RWPE2 (cell line): Measurements from ENCODE around the gene ANGEL1.

Experiments
- ATAC-seq: fragments of 200-7000 bp; cut with Tn5 transposase; 3 replicates; pipeline ENCODE4 v1.9.1; 2021; ENCODE audit warnings: low read depth
- DNase-seq: peaks from one replicate; pipeline ENCODE4 v3.0.0-alpha.2; 2020; ENCODE audit warnings: low spot score
- H3K27ac ChIP-seq: fragments of 450-650 bp; 2 replicates; pipeline ENCODE4 v1.5.1; 2017; ENCODE audit warnings: mild to moderate bottlenecking; ENCODE audit not compliant: poor library complexity, severe bottlenecking
- H3K27me3 ChIP-seq: fragments of 250-450 bp; sonication (Bioruptor Pico); 2 replicates; pipeline ENCODE4 v1.5.1; 2021; ENCODE audit warnings: mild to moderate bottlenecking, moderate library complexity; ENCODE audit not compliant: insufficient read depth, poor library complexity, severe bottlenecking
- H3K36me3 ChIP-seq: fragments of 250-450 bp; sonication (Bioruptor Pico); 2 replicates; pipeline ENCODE4 v1.5.1; 2020; ENCODE audit warnings: low read depth, mild to moderate bottlenecking, moderate library complexity
- H3K4me1 ChIP-seq: fragments of 250-450 bp; sonication (Bioruptor Pico); 2 replicates; pipeline ENCODE4 v1.5.1; 2021; ENCODE audit warnings: mild to moderate bottlenecking, moderate library complexity; ENCODE audit not compliant: insufficient read depth, poor library complexity, severe bottlenecking
- H3K4me3 ChIP-seq: fragments of 250-450 bp; sonication (Bioruptor Pico); 2 replicates; pipeline ENCODE4 v1.5.1; 2021; ENCODE audit warnings: mild to moderate bottlenecking, moderate library complexity; ENCODE audit not compliant: severe bottlenecking
- H3K9me3 ChIP-seq: fragments of 250-450 bp; sonication (Bioruptor Pico); 2 replicates; pipeline ENCODE4 v1.5.1; 2021; ENCODE audit warnings: mild to moderate bottlenecking, moderate library complexity; ENCODE audit not compliant: severe bottlenecking
- TF ChIP-seq, protein P1 (sequence below): fragments of 450-650 bp; IDR thresholded peaks from one replicate; pipeline ENCODE4 v1.5.1; 2017; ENCODE audit warnings: mild to moderate bottlenecking, moderate library complexity; ENCODE audit not compliant: poor library complexity, severe bottlenecking

The ANGEL1 gene

DNA sequence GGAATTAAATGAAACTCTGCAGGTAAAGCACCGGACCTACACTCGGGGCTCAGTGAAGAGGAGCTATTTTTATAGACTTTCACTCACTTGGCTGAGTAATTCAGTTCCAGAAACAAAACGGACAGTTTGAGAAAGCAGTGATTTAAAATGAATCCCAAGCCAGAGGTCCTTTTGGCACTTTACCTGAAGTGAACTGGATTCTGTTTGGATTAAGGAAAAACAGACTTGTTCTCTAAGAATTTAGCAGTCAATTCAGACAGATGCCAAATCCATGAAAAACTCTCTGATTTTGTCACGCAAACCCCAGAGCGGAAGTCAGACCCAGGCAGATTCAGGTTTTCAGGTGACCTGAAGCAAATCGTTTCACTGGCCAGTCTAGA is 56.3 kb downstream of the ANGEL1 start:
- DNase-seq, result no peak
- no peak overlapping the region for H3K27ac ChIP-seq

DNA sequence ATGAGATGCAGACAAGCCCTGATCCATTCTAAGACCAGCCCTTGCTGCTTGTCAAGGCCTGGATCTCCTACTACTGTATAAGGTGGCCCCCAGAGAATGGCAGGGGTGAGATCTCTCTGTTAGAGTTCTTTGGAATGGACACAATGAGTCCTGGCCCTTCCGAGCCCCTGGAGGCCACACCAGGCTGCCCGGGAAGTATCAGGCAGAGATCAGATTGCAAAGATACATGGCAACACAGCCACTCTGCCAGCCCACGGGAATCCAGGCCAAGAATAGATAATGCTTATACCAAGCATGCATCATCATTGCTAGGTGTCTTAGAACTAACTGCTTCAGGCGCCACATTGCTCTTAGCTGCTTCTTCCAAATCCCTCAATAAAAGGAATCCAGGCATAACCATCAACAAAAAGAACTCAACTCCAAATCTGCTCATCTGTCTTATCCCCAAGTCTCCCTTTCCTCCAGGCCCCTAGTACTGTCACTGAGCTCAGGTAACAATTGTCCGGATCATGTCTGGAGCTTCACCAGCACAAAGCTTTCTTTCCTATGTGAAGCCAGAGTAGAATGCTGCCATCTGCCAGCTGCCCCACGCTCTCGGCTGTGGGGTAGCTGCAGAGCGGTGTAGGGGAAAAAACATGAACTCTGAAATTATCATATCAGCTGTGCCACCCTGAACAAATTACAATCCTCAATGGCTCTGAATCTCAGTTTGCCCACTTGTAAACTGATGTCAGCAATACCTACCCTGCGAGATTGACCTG is 56.9 kb downstream of the ANGEL1 start:
- no peaks in the 10 kb centered on the region for H3K36me3 ChIP-seq
- no peak for DNase-seq
- no peaks in the 10 kb centered on the region for H3K9me3 ChIP-seq
- no peaks in the 10 kb centered on the region for H3K4me1 ChIP-seq
- TF ChIP-seq, protein P1, sequence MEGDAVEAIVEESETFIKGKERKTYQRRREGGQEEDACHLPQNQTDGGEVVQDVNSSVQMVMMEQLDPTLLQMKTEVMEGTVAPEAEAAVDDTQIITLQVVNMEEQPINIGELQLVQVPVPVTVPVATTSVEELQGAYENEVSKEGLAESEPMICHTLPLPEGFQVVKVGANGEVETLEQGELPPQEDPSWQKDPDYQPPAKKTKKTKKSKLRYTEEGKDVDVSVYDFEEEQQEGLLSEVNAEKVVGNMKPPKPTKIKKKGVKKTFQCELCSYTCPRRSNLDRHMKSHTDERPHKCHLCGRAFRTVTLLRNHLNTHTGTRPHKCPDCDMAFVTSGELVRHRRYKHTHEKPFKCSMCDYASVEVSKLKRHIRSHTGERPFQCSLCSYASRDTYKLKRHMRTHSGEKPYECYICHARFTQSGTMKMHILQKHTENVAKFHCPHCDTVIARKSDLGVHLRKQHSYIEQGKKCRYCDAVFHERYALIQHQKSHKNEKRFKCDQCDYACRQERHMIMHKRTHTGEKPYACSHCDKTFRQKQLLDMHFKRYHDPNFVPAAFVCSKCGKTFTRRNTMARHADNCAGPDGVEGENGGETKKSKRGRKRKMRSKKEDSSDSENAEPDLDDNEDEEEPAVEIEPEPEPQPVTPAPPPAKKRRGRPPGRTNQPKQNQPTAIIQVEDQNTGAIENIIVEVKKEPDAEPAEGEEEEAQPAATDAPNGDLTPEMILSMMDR, result no peak
- no peak overlapping the region for H3K4me3 ChIP-seq
- no peak for ATAC-seq
- no peak overlapping the region for H3K27ac ChIP-seq
- H3K27me3 ChIP-seq, result no peaks in the 10 kb centered on the region

More for the DNA sequence above, 56.3 kb downstream of the ANGEL1 start:
- H3K36me3 ChIP-seq, result no peaks in the 10 kb centered on the region
- TF ChIP-seq, protein P1, result no peak
- H3K9me3 ChIP-seq, result no peaks in the 10 kb centered on the region
- ATAC-seq, result no peak
- no peak overlapping the region for H3K4me3 ChIP-seq
- H3K27me3 ChIP-seq, result no peaks in the 10 kb centered on the region
- H3K4me1 ChIP-seq, result no peaks in the 10 kb centered on the region

DNA sequence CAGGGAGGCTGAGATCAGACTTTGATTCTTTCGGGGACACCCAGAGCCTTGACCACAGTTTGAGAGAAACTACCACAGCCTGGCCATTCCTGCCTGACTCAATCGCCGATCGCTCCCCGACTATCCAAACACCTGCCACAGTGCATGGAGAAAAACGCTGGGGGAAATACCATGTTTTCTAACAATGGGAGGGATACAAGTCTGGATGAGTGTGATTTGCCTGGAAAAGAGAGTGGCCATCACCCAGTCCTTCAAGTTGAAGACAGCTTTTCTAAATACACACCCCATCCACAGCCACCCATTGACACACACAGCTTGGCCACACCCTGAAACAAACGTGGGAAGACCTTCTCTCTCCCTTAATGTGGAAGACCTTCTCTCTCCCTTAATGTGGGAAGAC is 58.1 kb downstream of the ANGEL1 start:
- Histone ChIP-seq H3K27me3 (no peaks in the 10 kb centered on the region), H3K4me3 (no peak overlapping the region), H3K4me1 (no peaks in the 10 kb centered on the region), H3K27ac (no peak overlapping the region), H3K9me3 (no peaks in the 10 kb centered on the region), H3K36me3 (no peaks in the 10 kb centered on the region)
- ATAC-seq, result no peak
- TF ChIP-seq, protein P1, result no peak
- DNase-seq, result no peak

DNA sequence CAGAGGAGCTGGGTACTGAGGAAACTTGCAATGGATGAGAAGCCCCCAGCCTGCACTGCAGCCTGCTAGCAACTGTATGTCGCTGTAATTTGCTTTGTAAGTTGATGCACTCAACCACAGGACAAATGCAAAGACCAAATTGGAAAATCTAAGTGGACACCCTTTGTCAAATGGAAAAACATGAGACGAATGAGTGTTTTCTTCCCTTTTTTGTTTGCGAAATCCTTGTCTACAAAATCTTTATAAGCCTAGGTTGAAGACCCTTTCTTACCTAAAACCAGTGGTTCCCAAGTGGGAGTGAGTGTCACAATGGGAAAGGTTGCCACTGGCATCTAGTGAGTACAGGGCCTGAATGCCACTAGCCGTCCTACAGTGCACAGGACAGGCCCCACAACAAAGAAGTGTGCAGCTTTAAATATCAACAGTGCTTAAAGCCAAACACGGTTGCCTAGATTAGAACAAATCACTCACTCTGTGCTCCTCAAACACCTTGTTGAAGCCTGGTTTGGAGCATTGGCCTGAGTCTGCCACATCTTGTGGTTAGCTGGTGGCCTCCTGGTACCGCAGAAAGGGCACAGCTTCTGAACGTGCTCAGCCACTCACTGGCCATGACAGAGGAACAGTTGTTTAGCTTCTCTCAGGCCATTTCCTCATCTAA is 59.0 kb downstream of the ANGEL1 start:
- DNase-seq (no peak), ATAC-seq (no peak)
- H3K36me3 ChIP-seq, result no peaks in the 10 kb centered on the region
- TF ChIP-seq, protein P1, result no peak
- no peaks in the 10 kb centered on the region for H3K27me3 ChIP-seq
- no peak overlapping the region for H3K4me3 ChIP-seq
- no peaks in the 10 kb centered on the region for H3K9me3 ChIP-seq
- H3K27ac ChIP-seq, result no peak overlapping the region
- H3K4me1 ChIP-seq, result no peaks in the 10 kb centered on the region

DNA sequence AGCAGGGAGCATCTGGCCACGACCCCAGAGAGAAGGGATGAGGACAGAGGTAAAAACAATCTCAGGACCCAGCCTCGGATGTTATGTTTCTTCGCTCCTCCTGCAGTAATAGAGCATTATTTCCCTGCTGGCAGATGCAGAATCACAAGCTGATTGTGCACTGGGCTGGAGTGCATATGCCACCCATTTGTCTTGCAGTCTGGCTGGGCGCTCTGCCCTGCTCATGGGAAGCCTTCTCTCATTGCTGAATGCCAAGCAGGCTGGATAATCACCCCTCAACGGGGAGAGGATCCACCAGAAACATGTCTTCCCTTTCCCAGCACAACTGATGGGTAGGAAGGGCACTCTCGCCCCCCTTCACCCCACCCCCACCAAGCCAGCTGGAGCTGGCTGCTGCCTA is 59.9 kb downstream of the ANGEL1 start:
- Histone ChIP-seq H3K36me3 (no peaks in the 10 kb centered on the region), H3K9me3 (no peaks in the 10 kb centered on the region)
- TF ChIP-seq, protein P1, result no peak

More for the DNA sequence above, 59.9 kb downstream of the ANGEL1 start:
- Histone ChIP-seq H3K4me3 (no peak overlapping the region), H3K27me3 (no peaks in the 10 kb centered on the region), H3K4me1 (no peaks in the 10 kb centered on the region), H3K27ac (no peak overlapping the region)
- ATAC-seq, result no peak
- DNase-seq, result no peak
